OCI-LY3 (cell line): ENCODE data around the gene TAL1.

Experiments used
- H2AFZ ChIP-seq: fragments of 200-600, 300-600 bp; shearing (Covaris generic); 2 replicates; pipeline ENCODE4 v1.6.0; 2014; ENCODE audit warnings: antibody characterized with exemption, low read depth, low read length
- H3K27ac ChIP-seq: fragments of 200-600, 300-600 bp; sonication (generic); 2 replicates; pipeline ENCODE4 v1.5.1; 2014; ENCODE audit warnings: mild to moderate bottlenecking, low read length, moderate library complexity, mixed read lengths
- H3K27me3 ChIP-seq: fragments of 200-600, 300-600 bp; sonication (generic); 2 replicates; pipeline ENCODE4 v1.6.1; 2014; ENCODE audit warnings: low read depth, low read length, mixed read lengths
- H3K36me3 ChIP-seq: fragments of 200-600, 300-600 bp; sonication (generic); replicated peaks from 2 replicates; pipeline ENCODE3; 2014; ENCODE audit warnings: low read depth, low read length, mixed read lengths
- H3K4me1 ChIP-seq: fragments of 300-600, 200-600 bp; sonication (generic); 2 replicates; pipeline ENCODE4 v1.6.1; 2014; ENCODE audit warnings: low read length, mixed read lengths
- H3K4me2 ChIP-seq: fragments of 200-600, 300-600 bp; sonication (generic); 2 replicates; pipeline ENCODE4 v1.6.1; 2014; ENCODE audit warnings: low read length, mixed read lengths
- H3K4me3 ChIP-seq: fragments of 300-600, 200-600 bp; sonication (generic); 2 replicates; pipeline ENCODE4 v1.5.1; 2014; ENCODE audit warnings: antibody characterized with exemption, mild to moderate bottlenecking, low read length, moderate library complexity
- H3K79me2 ChIP-seq: fragments of 300-600, 200-600 bp; shearing (Covaris generic); 2 replicates; pipeline ENCODE4 v1.6.1; 2014; ENCODE audit warnings: mild to moderate bottlenecking, low read length, mixed read lengths
- H3K9ac ChIP-seq: fragments of 300-600, 200-600 bp; shearing (Covaris generic); 2 replicates; pipeline ENCODE4 v1.6.0; 2014; ENCODE audit warnings: mild to moderate bottlenecking, low read length, moderate library complexity
- H3K9me3 ChIP-seq: fragments of 200-600, 300-600 bp; shearing (Covaris generic); 2 replicates; pipeline ENCODE4 v1.6.1; 2014; ENCODE audit warnings: low read length, mixed read lengths; ENCODE audit not compliant: insufficient read depth
- H4K20me1 ChIP-seq: fragments of 200-600, 300-600 bp; sonication (generic); 2 replicates; pipeline ENCODE4 v1.6.1; 2016; ENCODE audit warnings: low read length, mixed read lengths; ENCODE audit not compliant: insufficient read depth
- EZH2phosphoT487 ChIP-seq: fragments of 200-600 bp; shearing (Covaris generic); IDR thresholded peaks from 2 replicates; pipeline ENCODE4 v1.6.1; 2018; ENCODE audit warnings: antibody characterized with exemption, mixed run types, low read depth
- TF ChIP-seq, protein P1 (sequence below): fragments of 200-600, 300-600 bp; sonication (generic); IDR thresholded peaks from 2 replicates; pipeline ENCODE4 v1.5.1; 2014; ENCODE audit warnings: antibody characterized with exemption, low read length, low read depth

Gene TAL1

DNA sequence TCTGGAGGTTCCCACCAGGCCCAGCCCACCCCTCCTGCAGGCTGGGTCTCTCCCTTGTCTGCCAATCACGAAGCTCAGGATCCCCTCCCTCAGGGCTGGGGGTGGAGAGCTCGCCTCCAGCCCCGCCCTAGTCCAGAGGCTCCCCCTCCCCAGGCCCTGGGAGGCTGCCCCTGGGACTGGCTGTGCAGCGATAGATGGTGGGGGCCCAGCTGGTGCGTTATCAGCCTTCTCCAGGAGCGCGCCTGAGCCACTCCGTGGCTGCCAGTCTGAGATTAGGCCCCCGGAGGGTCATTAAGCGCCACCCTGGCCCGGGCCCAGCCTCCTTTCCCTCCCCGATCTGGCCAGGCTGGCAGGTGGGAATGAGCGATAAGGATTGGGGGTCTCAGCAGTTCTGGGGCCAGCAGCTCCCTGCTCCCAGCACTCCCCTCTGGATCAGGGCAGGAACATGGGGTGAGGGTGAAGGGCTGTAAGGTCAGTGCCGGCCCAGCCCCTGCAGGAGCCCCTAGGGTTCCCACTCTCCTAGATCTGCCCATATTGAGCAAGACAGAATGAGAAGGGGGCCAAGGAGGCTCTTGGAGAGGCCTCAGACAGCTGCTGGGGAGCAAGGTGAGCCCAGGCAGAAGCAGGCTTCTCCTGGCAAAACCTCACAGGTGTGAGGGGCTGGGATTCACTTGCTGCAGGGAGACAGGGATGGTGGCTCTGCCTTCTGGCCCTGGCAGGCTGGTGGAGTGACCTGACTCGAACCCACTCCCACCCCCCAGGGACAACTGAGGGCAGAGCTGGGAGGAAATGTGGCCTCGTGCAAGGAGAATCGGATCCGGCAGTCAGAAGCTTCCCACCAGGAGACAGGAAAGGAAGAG lies 50.7 kb downstream of the TAL1 start:
- H3K9ac ChIP-seq, result no peak overlapping the region
- H3K4me1 ChIP-seq, result peaks cover 4% of the 10 kb centered on the region; the same call in 1 of the 2 replicates
- H3K27me3 ChIP-seq, result peaks cover 6% of the 10 kb centered on the region
- H3K4me3 ChIP-seq, result no peak overlapping the region
- no peak overlapping the region for H3K27ac ChIP-seq
- no peak overlapping the region for H3K4me2 ChIP-seq
- no peaks in the 10 kb centered on the region for H3K36me3 ChIP-seq
- TF ChIP-seq, protein P1, sequence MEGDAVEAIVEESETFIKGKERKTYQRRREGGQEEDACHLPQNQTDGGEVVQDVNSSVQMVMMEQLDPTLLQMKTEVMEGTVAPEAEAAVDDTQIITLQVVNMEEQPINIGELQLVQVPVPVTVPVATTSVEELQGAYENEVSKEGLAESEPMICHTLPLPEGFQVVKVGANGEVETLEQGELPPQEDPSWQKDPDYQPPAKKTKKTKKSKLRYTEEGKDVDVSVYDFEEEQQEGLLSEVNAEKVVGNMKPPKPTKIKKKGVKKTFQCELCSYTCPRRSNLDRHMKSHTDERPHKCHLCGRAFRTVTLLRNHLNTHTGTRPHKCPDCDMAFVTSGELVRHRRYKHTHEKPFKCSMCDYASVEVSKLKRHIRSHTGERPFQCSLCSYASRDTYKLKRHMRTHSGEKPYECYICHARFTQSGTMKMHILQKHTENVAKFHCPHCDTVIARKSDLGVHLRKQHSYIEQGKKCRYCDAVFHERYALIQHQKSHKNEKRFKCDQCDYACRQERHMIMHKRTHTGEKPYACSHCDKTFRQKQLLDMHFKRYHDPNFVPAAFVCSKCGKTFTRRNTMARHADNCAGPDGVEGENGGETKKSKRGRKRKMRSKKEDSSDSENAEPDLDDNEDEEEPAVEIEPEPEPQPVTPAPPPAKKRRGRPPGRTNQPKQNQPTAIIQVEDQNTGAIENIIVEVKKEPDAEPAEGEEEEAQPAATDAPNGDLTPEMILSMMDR, result no peak
- no peak for TF ChIP-seq EZH2phosphoT487
- no peak overlapping the region for H2AFZ ChIP-seq
- no peaks in the 10 kb centered on the region for H3K9me3 ChIP-seq
- no peaks in the 10 kb centered on the region for H4K20me1 ChIP-seq
- H3K79me2 ChIP-seq, result no peaks in the 10 kb centered on the region

- no peaks in the 10 kb centered on the region for H3K36me3 ChIP-seq
- no peaks in the 10 kb centered on the region for H4K20me1 ChIP-seq
- H3K27ac ChIP-seq, result no peak overlapping the region
- H3K4me2 ChIP-seq, result no peak overlapping the region
- H3K9ac ChIP-seq, result no peak overlapping the region
- no peak overlapping the region for H2AFZ ChIP-seq
- peaks cover 4% of the 10 kb centered on the region; the same call in 1 of the 2 replicates for H3K4me1 ChIP-seq
- TF ChIP-seq EZH2phosphoT487, result no peak
- TF ChIP-seq, protein P1, result no peak
- H3K4me3 ChIP-seq, result no peak overlapping the region
- H3K79me2 ChIP-seq, result no peaks in the 10 kb centered on the region
- H3K27me3 ChIP-seq, result peaks cover 6% of the 10 kb centered on the region
- no peaks in the 10 kb centered on the region for H3K9me3 ChIP-seq
These were observed 51.4 kb downstream of the TAL1 start for GRCh38 chr1:47180603-47181094.

GRCh38 chr1:47179988-47180563 lies 51.9 kb downstream of the TAL1 start:
- H3K4me1 ChIP-seq, result peaks cover 4% of the 10 kb centered on the region; the same call in 1 of the 2 replicates
- no peaks in the 10 kb centered on the region for H3K36me3 ChIP-seq
- H2AFZ ChIP-seq, result no peak overlapping the region
- H3K27me3 ChIP-seq, result peaks cover 6% of the 10 kb centered on the region
- H3K4me3 ChIP-seq, result peak overlapping the region; percentile 97
- H3K9ac ChIP-seq, result no peak overlapping the region
- no peaks in the 10 kb centered on the region for H3K79me2 ChIP-seq
- H4K20me1 ChIP-seq, result no peaks in the 10 kb centered on the region
- no peak overlapping the region for H3K27ac ChIP-seq
- H3K9me3 ChIP-seq, result no peaks in the 10 kb centered on the region
- TF ChIP-seq EZH2phosphoT487, result no peak
- TF ChIP-seq, protein P1, result no peak
- H3K4me2 ChIP-seq, result peak overlapping the region; percentile 100
